GM18507 (cell line): ENCODE measurements around the gene GALNT13.

ENCODE experiments used
- DNase-seq: peaks from one replicate; pipeline ENCODE4 v3.0.0; 2011; ENCODE audit warnings: low read depth; ENCODE audit not compliant: insufficient read length; ENCODE audit errors: extremely low spot score
- FAIRE-seq: peaks from 2 replicates; lab custom pipeline; 2011; peaks lifted over from hg19 to GRCh38; lab: Jason Lieb, UNC

The GALNT13 gene

GRCh38 chr2:153939124-153939796 is 67.5 kb downstream of the GALNT13 start:
- no peak for DNase-seq
- FAIRE-seq, result no peak

GRCh38 chr2:153940511-153940910 is 68.8 kb downstream of the GALNT13 start:
- DNase-seq (no peak), FAIRE-seq (no peak)

GRCh38 chr2:153944800-153945199 is 73.1 kb downstream of the GALNT13 start:
- FAIRE-seq (no peak), DNase-seq (no peak)

DNA sequence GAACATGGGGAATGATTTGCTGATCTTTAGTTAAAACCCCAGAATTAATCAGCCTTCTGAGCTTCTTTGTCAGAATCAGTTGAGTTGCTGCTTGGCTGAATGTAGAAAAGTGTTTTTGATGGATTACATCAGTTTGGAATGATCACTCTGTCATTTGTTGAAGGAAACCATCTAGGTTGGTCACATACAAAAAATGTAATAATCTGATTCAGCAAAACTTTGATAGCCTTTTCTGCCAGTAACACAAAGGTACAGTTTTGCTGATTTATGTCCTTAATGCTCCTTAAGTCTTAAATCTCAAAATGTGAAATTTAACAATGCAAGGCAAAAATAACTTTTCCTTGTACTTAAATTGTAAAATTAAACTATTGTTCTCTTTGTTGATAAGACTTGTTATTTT is 74.3 kb downstream of the GALNT13 start:
- FAIRE-seq (no peak), DNase-seq (no peak)

- no peak for DNase-seq
- no peak for FAIRE-seq
Measured at GRCh38 chr2:153953761-153954160, 82.0 kb downstream of the GALNT13 start.

DNA sequence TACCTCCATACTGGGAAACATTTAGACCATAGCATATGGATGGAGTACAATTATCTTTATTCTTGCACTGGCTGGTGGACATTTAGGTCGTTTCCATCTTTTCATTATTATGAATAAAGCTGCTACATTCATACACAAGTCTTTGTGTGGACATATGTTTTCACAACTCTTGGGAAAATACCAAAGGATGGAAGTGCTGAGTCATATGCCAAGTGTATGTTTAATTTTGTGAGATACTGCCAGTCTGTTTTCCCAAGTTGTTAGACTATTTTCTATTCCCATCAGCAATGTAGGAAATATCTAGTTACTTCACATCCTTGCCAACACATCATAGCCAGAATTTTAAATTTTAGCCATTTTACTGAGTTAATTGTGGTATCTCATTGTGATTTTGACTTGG is 91.5 kb downstream of the GALNT13 start:
- no peak for FAIRE-seq
- no peak for DNase-seq

DNA sequence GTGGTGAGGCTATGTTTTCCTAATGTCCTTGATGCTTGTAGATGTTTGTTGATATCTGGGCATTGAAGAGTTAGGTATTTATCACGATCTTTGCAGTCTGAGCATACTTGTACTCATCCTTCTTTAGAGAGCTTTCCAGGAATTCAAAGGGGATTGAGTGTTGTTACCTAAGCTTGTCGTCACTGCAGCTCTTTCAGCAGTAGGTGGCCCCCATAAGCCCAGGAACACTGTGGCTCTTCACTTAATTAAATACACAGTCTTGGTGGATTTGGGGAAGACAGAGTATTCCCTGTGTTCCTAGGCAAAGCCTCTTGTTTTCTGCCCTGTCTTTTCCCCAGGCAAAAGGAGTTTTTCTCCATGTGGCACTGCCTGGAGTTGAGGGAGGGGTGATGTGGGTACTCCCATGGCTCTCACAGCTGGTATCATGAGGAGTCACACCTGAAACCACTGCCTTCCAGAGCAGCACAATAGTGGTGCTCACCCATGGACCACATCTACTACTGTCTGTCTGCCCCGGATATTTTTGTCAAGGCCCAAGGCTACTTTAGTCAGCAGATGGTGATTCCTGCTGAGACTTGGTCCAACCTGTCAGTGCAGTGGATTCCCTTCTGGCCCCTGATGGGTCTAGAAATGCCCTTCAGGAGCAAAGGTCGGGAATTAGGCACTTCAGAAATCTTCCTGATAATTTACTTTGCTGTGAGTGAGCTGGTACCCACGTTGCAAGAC is 95.7 kb downstream of the GALNT13 start:
- DNase-seq, result no peak
- no peak for FAIRE-seq

- FAIRE-seq (no peak), DNase-seq (no peak)
Measured at GRCh38 chr2:153971250-153971649, 99.5 kb downstream of the GALNT13 start.

DNA sequence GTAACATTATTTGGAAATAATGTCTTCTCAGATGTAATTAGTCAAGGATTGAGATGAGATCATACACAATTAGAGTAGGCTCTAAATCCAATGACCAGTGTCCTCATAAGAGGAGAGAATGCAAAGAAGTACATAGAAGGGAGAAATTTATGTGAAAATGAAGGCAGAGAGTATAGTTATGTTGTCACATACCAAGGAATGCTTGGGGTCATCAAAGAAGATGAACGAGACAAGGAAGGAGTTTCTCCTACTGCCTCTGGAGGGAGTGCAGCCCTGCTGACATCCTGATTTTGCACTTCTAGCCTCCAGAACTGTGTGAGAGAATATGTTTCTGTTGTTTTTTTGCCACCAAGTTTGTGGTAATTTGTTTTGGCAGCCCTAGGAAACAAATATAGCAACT is 100.1 kb downstream of the GALNT13 start:
- FAIRE-seq, result no peak
- no peak for DNase-seq

DNA sequence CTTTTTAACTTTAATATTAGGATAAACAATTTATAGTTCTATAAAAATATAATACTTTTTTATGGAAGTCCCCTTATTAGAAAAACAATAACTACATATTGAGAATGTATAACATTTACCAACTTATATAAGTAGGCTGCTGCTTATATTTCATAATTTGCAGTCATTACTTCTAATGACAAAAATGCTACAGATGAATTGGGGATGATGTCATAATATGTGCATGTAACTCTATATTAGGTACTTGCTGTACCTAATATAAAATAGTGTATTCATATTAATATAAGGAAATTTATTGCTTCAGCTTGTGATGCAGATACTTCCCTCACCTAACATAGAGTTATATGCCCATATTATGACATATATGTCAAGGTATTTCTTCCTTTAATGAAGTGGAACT is 100.7 kb downstream of the GALNT13 start:
- DNase-seq, result no peak
- FAIRE-seq, result no peak

DNA sequence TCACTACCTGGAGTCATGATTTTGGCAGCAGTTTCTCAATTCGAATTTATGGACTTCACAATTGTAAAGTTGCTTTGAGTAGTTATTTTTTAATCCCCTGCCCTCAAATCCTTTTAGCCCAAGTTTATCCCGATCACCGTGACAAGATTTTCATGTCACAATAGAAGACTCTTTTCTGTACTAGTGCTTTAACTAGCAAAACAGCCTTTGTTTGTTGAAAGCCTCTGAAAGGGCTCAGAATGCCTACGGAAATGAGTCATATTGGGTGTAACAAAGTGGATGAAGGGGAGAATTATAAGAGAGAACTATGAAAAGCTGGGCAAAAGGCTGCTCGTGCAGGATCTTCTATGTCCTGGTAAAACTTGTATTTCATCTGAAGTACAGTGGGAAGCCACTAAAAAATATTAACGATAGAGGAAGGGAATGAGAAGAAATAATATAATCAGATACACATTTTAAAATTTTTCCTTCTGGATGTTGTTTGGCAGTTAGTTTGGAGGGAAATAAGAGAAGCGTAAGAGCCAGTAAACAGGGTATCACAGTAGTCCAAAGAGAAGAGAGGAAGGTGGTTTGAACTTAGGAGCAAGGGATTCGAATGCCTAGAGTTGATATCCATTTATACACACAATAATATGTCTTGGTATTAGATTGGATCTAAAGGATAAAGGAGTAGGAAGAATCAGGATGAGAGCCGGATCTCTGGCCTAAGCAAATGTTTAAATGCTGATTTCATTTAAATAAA is 114.9 kb downstream of the GALNT13 start:
- DNase-seq (no peak), FAIRE-seq (no peak)

DNA sequence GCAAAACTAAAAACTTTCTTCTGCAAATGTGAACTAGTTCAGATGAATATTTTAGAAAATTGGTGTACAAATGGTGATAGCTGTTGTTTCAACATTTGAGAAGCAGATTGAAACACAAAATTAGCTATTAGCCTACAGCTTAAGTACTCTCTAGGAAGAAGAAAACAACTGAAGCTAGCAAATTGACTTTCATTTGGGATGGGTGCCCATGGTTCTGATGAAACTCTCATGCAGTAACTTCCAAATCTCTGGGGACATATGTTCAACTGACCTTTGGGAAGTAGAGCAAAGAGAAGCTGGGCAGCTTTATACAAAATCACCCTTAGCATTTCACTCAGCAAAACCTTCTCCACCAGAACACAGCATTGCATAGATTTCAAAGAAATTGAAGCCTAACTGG is 119.0 kb downstream of the GALNT13 start:
- no peak for DNase-seq
- FAIRE-seq, result no peak

DNA sequence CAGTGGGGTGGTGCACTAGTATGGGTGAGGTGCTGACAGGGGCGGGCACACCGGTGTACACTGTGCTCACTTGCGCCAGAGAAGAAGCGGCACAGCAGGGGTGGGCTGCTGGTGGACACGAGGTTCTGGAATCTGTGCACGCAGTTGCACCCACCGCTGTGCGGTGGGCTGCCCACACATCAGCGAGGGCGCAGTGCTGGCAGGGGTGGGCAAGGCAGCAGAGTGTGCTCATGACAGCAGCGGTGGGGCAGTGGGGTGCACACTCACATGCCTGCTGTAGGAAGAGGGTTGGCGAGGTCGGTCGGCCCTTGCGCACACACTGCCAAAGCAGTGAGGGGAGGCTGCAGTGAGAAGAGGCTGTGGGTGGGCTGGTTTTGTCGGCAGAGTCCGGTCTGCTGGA is 141.8 kb downstream of the GALNT13 start:
- FAIRE-seq (no peak), DNase-seq (no peak)

GRCh38 chr2:154015233-154015632 is 143.5 kb downstream of the GALNT13 start:
- DNase-seq, result no peak
- FAIRE-seq, result no peak

DNA sequence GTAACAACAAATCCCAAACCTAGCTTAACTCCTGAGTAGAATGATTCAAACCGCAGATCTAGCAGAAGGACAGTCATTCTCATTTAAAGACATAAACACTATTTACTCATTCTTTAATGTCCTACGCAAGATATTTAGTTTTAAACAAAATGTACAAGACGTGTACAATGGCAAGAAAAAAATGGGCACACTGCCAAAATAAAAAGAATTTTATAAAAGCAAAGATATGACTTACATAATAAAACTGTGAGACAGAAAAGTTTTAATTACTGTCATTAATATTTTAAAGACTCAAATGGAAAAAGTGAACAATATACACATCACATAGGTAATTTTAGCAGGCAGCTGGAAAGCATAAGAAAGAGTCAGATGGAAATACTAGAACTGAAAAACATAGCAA is 157.8 kb downstream of the GALNT13 start:
- FAIRE-seq (no peak), DNase-seq (no peak)

- FAIRE-seq (no peak), DNase-seq (no peak)
Measured at GRCh38 chr2:154032220-154032619, 160.5 kb downstream of the GALNT13 start.

GRCh38 chr2:154046493-154046892 is 174.8 kb downstream of the GALNT13 start:
- DNase-seq (no peak), FAIRE-seq (no peak)

DNA sequence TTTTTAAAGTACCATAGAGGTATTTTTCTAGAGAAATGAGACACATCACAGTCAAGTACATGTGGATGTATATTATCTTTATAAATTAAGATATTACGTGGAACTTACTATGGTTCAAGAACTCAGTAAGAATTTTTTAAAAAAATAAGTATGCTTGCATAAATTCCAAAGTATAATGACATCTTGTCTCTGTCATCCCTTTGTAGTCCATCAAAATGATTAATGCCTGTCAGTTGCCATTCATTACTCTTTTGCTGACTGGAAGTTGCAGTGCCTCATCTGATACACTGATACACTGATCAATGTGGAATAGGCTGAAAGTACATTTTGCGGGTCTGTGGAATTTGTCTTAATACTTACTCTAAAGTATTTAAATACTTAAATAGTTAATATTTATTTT is 177.2 kb downstream of the GALNT13 start:
- DNase-seq (no peak), FAIRE-seq (no peak)

DNA sequence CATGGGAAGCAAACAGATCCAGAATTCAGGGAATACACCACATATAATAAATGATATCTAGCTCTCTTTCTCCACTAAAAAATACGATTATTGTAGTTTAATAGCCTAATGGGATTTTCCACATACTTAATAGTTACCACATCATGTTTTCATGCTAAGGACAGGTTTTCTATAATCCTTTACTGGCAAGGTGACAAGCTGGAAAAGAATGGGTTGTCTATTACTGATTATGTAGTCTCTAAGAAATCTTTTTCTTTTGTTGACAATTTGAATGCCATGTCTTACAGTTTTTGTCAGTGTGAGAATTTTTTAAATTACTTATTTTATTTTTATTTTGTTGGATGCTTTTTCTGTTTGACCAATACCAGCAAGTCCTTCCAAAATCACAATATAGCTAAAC is 177.8 kb downstream of the GALNT13 start:
- no peak for DNase-seq
- FAIRE-seq, result no peak

GRCh38 chr2:154067124-154067523 is 195.4 kb downstream of the GALNT13 start:
- FAIRE-seq (no peak), DNase-seq (no peak)

DNA sequence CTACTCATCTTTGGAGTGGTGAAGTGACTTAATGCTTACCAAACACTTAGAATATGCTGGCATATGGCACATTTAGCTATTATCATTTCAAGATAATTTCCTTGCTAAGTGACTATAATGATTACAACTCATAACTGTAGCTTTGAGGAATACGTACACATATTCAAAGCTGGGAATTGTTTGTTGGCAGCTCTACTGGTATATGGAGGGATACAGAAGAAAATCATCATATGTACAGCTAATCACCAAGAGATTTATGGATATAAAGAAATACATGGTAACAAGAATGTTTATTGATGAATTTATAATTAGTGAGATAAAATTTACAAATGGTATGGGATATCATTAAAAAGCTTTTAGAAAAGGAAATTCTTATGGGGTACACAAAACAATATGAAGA is 207.2 kb downstream of the GALNT13 start:
- DNase-seq (no peak), FAIRE-seq (no peak)
